OCI-LY3 (cell line): Measurements from ENCODE around the gene RABL2A.
"Not testable (repeated sequence)": the region's sequence is repeated elsewhere in the genome, so short reads cannot be mapped to it uniquely, and the experiment has no call there.

Experiments
- H2AFZ ChIP-seq: fragments of 200-600, 300-600 bp; shearing (Covaris generic); 2 replicates; pipeline ENCODE4 v1.6.0; 2014; ENCODE audit warnings: antibody characterized with exemption, low read depth, low read length
- H3K27ac ChIP-seq: fragments of 200-600, 300-600 bp; sonication (generic); 2 replicates; pipeline ENCODE4 v1.5.1; 2014; ENCODE audit warnings: mild to moderate bottlenecking, low read length, moderate library complexity, mixed read lengths
- H3K27me3 ChIP-seq: fragments of 200-600, 300-600 bp; sonication (generic); 2 replicates; pipeline ENCODE4 v1.6.1; 2014; ENCODE audit warnings: low read depth, low read length, mixed read lengths
- H3K36me3 ChIP-seq: fragments of 200-600, 300-600 bp; sonication (generic); replicated peaks from 2 replicates; pipeline ENCODE3; 2014; ENCODE audit warnings: low read depth, low read length, mixed read lengths
- H3K4me1 ChIP-seq: fragments of 300-600, 200-600 bp; sonication (generic); 2 replicates; pipeline ENCODE4 v1.6.1; 2014; ENCODE audit warnings: low read length, mixed read lengths
- H3K4me2 ChIP-seq: fragments of 200-600, 300-600 bp; sonication (generic); 2 replicates; pipeline ENCODE4 v1.6.1; 2014; ENCODE audit warnings: low read length, mixed read lengths
- H3K4me3 ChIP-seq: fragments of 300-600, 200-600 bp; sonication (generic); 2 replicates; pipeline ENCODE4 v1.5.1; 2014; ENCODE audit warnings: antibody characterized with exemption, mild to moderate bottlenecking, low read length, moderate library complexity
- H3K79me2 ChIP-seq: fragments of 300-600, 200-600 bp; shearing (Covaris generic); 2 replicates; pipeline ENCODE4 v1.6.1; 2014; ENCODE audit warnings: mild to moderate bottlenecking, low read length, mixed read lengths
- H3K9ac ChIP-seq: fragments of 300-600, 200-600 bp; shearing (Covaris generic); 2 replicates; pipeline ENCODE4 v1.6.0; 2014; ENCODE audit warnings: mild to moderate bottlenecking, low read length, moderate library complexity
- H3K9me3 ChIP-seq: fragments of 200-600, 300-600 bp; shearing (Covaris generic); 2 replicates; pipeline ENCODE4 v1.6.1; 2014; ENCODE audit warnings: low read length, mixed read lengths; ENCODE audit not compliant: insufficient read depth
- H4K20me1 ChIP-seq: fragments of 200-600, 300-600 bp; sonication (generic); 2 replicates; pipeline ENCODE4 v1.6.1; 2016; ENCODE audit warnings: low read length, mixed read lengths; ENCODE audit not compliant: insufficient read depth
- CTCF ChIP-seq: fragments of 200-600, 300-600 bp; sonication (generic); IDR thresholded peaks from 2 replicates; pipeline ENCODE4 v1.5.1; 2014; ENCODE audit warnings: antibody characterized with exemption, low read length, low read depth
- EZH2phosphoT487 ChIP-seq: fragments of 200-600 bp; shearing (Covaris generic); IDR thresholded peaks from 2 replicates; pipeline ENCODE4 v1.6.1; 2018; ENCODE audit warnings: antibody characterized with exemption, mixed run types, low read depth

The RABL2A gene

GRCh38 chr2:113686537-113686936 is 59.5 kb downstream of the RABL2A start:
- H3K4me1 ChIP-seq: peaks cover 8% of the 10 kb centered on the region
- no peak overlapping the region for H2AFZ ChIP-seq
- H3K27me3 ChIP-seq: no peaks in the 10 kb centered on the region
- H3K4me2 ChIP-seq: no peak overlapping the region
- no peak overlapping the region for H3K27ac ChIP-seq
- H3K4me3 ChIP-seq: no peak overlapping the region
- no peaks in the 10 kb centered on the region for H3K9me3 ChIP-seq
- H3K79me2 ChIP-seq: no peaks in the 10 kb centered on the region
- TF ChIP-seq CTCF: no peak
- no peak for TF ChIP-seq EZH2phosphoT487
- H3K36me3 ChIP-seq: no peaks in the 10 kb centered on the region
- no peak overlapping the region for H3K9ac ChIP-seq
- no peaks in the 10 kb centered on the region for H4K20me1 ChIP-seq

GRCh38 chr2:113690871-113691270 is 63.8 kb downstream of the RABL2A start:
- not testable (repeated sequence) for H3K36me3 ChIP-seq, H3K4me3 ChIP-seq, H2AFZ ChIP-seq, H3K9me3 ChIP-seq, H3K9ac ChIP-seq, H4K20me1 ChIP-seq, H3K27ac ChIP-seq, H3K27me3 ChIP-seq, H3K79me2 ChIP-seq
- Histone ChIP-seq H3K4me1 (peaks cover 47% of the 10 kb centered on the region), H3K4me2 (peak overlapping the region; percentile 29)
